ENCODE data around the gene ST3GAL4. TPM values are rescaled to one million over a fixed set of nuclear protein-coding genes. Genes with fewer than 3 reads are reported as not detected.
"Not testable (repeated sequence)": the region's sequence is repeated elsewhere in the genome, so short reads cannot be mapped to it uniquely, and the experiment has no call there.

Gene ST3GAL4
- total RNA-seq, 1 experiment from 2014 or later = 5.8 TPM

GRCh38 chr11:126378763-126379162 is 23.3 kb downstream of the ST3GAL4 start:
- H3K79me2 ChIP-seq (ENCODE audit: low read length) = no peaks in the 10 kb centered on the region

GRCh38 chr11:126380909-126381308 is 25.4 kb downstream of the ST3GAL4 start:
- no peak overlapping the region for H3K9ac ChIP-seq (ENCODE audit: low read length)
- H2AFZ ChIP-seq (ENCODE audit: low read length) = no peak overlapping the region
- no peak overlapping the region for H3K4me3 ChIP-seq (ENCODE audit: low read length)
- 0 out of 2 replicates have a peak, but pooled peaks cover 3% of the 10 kb centered on the region for H4K20me1 ChIP-seq (ENCODE audit: insufficient read depth, low read depth, low read length)
- H3K4me2 ChIP-seq (ENCODE audit: low read depth, low read length, poor library complexity, severe bottlenecking) = no peak overlapping the region
- H3K36me3 ChIP-seq (ENCODE audit: insufficient read depth, low read length) = no peaks in the 10 kb centered on the region
- no peaks in the 10 kb centered on the region for H3K9me3 ChIP-seq (ENCODE audit: low read length)
- no peaks in the 10 kb centered on the region for H3K79me2 ChIP-seq (ENCODE audit: low read length)
- no peaks in the 10 kb centered on the region for H3K4me1 ChIP-seq (ENCODE audit: low read length)
- no peak for DNase-seq
- H3K9me2 ChIP-seq (replicated peaks; ENCODE audit: insufficient read depth, low read length) = no peaks in the 10 kb centered on the region
- H3K27me3 ChIP-seq (ENCODE audit: low read length) = no peaks in the 10 kb centered on the region
- no peak overlapping the region for H3K27ac ChIP-seq (ENCODE audit: low read length)

More at GRCh38 chr11:126378763-126379162, 23.3 kb downstream of the ST3GAL4 start:
- Histone ChIP-seq H3K36me3 (ENCODE audit: insufficient read depth, low read length) (no peaks in the 10 kb centered on the region), H3K9ac (ENCODE audit: low read length) (no peak overlapping the region), H3K4me2 (ENCODE audit: low read depth, low read length, poor library complexity, severe bottlenecking) (no peak overlapping the region), H3K4me1 (ENCODE audit: low read length) (no peaks in the 10 kb centered on the region), H3K27me3 (ENCODE audit: low read length) (no peaks in the 10 kb centered on the region), H2AFZ (ENCODE audit: low read length) (no peak overlapping the region), H3K9me3 (ENCODE audit: low read length) (no peaks in the 10 kb centered on the region), H3K4me3 (ENCODE audit: low read length) (no peak overlapping the region), H3K9me2 (replicated peaks; ENCODE audit: insufficient read depth, low read length) (no peaks in the 10 kb centered on the region), H3K27ac (ENCODE audit: low read length) (no peak overlapping the region), H4K20me1 (ENCODE audit: insufficient read depth, low read depth, low read length) (0 out of 2 replicates have a peak, but pooled peaks cover 3% of the 10 kb centered on the region)
- DNase-seq = no peak

- not testable (repeated sequence) for H4K20me1 ChIP-seq (ENCODE audit: insufficient read depth, low read depth, low read length); H3K9me3 ChIP-seq (ENCODE audit: low read length); H3K9me2 ChIP-seq (replicated peaks; ENCODE audit: insufficient read depth, low read length); H3K9ac ChIP-seq (ENCODE audit: low read length); H3K79me2 ChIP-seq (ENCODE audit: low read length); H2AFZ ChIP-seq (ENCODE audit: low read length); H3K4me1 ChIP-seq (ENCODE audit: low read length); H3K4me2 ChIP-seq (ENCODE audit: low read depth, low read length, poor library complexity, severe bottlenecking); H3K27me3 ChIP-seq (ENCODE audit: low read length); H3K36me3 ChIP-seq (ENCODE audit: insufficient read depth, low read length); DNase-seq; H3K27ac ChIP-seq (ENCODE audit: low read length); H3K4me3 ChIP-seq (ENCODE audit: low read length)
Measured at GRCh38 chr11:126381960-126382359, 26.5 kb downstream of the ST3GAL4 start.

GRCh38 chr11:126382641-126383040 is 27.2 kb downstream of the ST3GAL4 start:
- not testable (repeated sequence) for H3K4me2 ChIP-seq (ENCODE audit: low read depth, low read length, poor library complexity, severe bottlenecking); DNase-seq; H3K9ac ChIP-seq (ENCODE audit: low read length); H2AFZ ChIP-seq (ENCODE audit: low read length); H3K4me1 ChIP-seq (ENCODE audit: low read length); H3K9me2 ChIP-seq (replicated peaks; ENCODE audit: insufficient read depth, low read length); H3K9me3 ChIP-seq (ENCODE audit: low read length); H3K36me3 ChIP-seq (ENCODE audit: insufficient read depth, low read length); H3K79me2 ChIP-seq (ENCODE audit: low read length); H4K20me1 ChIP-seq (ENCODE audit: insufficient read depth, low read depth, low read length); H3K27ac ChIP-seq (ENCODE audit: low read length); H3K4me3 ChIP-seq (ENCODE audit: low read length); H3K27me3 ChIP-seq (ENCODE audit: low read length)

- DNase-seq = no peak
- H3K4me1 ChIP-seq (ENCODE audit: low read length) = peaks cover 10% of the 10 kb centered on the region
- no peaks in the 10 kb centered on the region for H3K9me2 ChIP-seq (replicated peaks; ENCODE audit: insufficient read depth, low read length)
- H3K79me2 ChIP-seq (ENCODE audit: low read length) = no peaks in the 10 kb centered on the region
- H3K9ac ChIP-seq (ENCODE audit: low read length) = no peak overlapping the region
- H3K9me3 ChIP-seq (ENCODE audit: low read length) = no peaks in the 10 kb centered on the region
- no peaks in the 10 kb centered on the region for H3K27me3 ChIP-seq (ENCODE audit: low read length)
- no peaks in the 10 kb centered on the region for H4K20me1 ChIP-seq (ENCODE audit: insufficient read depth, low read depth, low read length)
- H3K27ac ChIP-seq (ENCODE audit: low read length) = no peak overlapping the region
- H2AFZ ChIP-seq (ENCODE audit: low read length) = no peak overlapping the region
- no peaks in the 10 kb centered on the region for H3K36me3 ChIP-seq (ENCODE audit: insufficient read depth, low read length)
- H3K4me3 ChIP-seq (ENCODE audit: low read length) = no peak overlapping the region
- no peak overlapping the region for H3K4me2 ChIP-seq (ENCODE audit: low read depth, low read length, poor library complexity, severe bottlenecking)
Measured at GRCh38 chr11:126383339-126384335, 28.2 kb downstream of the ST3GAL4 start.

GRCh38 chr11:126384449-126385070 is 29.1 kb downstream of the ST3GAL4 start:
- Histone ChIP-seq H3K9ac (ENCODE audit: low read length) (no peak overlapping the region), H2AFZ (ENCODE audit: low read length) (no peak overlapping the region), H3K4me1 (ENCODE audit: low read length) (peaks cover 10% of the 10 kb centered on the region), H3K4me3 (ENCODE audit: low read length) (no peak overlapping the region), H3K36me3 (ENCODE audit: insufficient read depth, low read length) (no peaks in the 10 kb centered on the region), H3K27me3 (ENCODE audit: low read length) (no peaks in the 10 kb centered on the region), H4K20me1 (ENCODE audit: insufficient read depth, low read depth, low read length) (no peaks in the 10 kb centered on the region), H3K79me2 (ENCODE audit: low read length) (no peaks in the 10 kb centered on the region), H3K9me3 (ENCODE audit: low read length) (no peaks in the 10 kb centered on the region), H3K27ac (ENCODE audit: low read length) (no peak overlapping the region), H3K4me2 (ENCODE audit: low read depth, low read length, poor library complexity, severe bottlenecking) (no peak overlapping the region), H3K9me2 (replicated peaks; ENCODE audit: insufficient read depth, low read length) (no peaks in the 10 kb centered on the region)
- no peak for DNase-seq

- H3K9me3 ChIP-seq (ENCODE audit: low read length) = no peaks in the 10 kb centered on the region
- H3K9me2 ChIP-seq (replicated peaks; ENCODE audit: insufficient read depth, low read length) = no peaks in the 10 kb centered on the region
- H3K36me3 ChIP-seq (ENCODE audit: insufficient read depth, low read length) = no peaks in the 10 kb centered on the region
- H3K9ac ChIP-seq (ENCODE audit: low read length) = no peak overlapping the region
- H3K4me3 ChIP-seq (ENCODE audit: low read length) = no peak overlapping the region
- H3K79me2 ChIP-seq (ENCODE audit: low read length) = no peaks in the 10 kb centered on the region
- no peak overlapping the region for H3K27ac ChIP-seq (ENCODE audit: low read length)
- H3K4me1 ChIP-seq (ENCODE audit: low read length) = peaks cover 10% of the 10 kb centered on the region
- H3K27me3 ChIP-seq (ENCODE audit: low read length) = no peaks in the 10 kb centered on the region
- no peak for DNase-seq
- no peak overlapping the region for H2AFZ ChIP-seq (ENCODE audit: low read length)
- H3K4me2 ChIP-seq (ENCODE audit: low read depth, low read length, poor library complexity, severe bottlenecking) = no peak overlapping the region
- 0 out of 2 replicates have a peak, but pooled peaks cover 4% of the 10 kb centered on the region for H4K20me1 ChIP-seq (ENCODE audit: insufficient read depth, low read depth, low read length)
Measured at GRCh38 chr11:126385991-126386728, 30.7 kb downstream of the ST3GAL4 start.

GRCh38 chr11:126386729-126387071 is 31.2 kb downstream of the ST3GAL4 start:
- not testable (repeated sequence) for H4K20me1 ChIP-seq (ENCODE audit: insufficient read depth, low read depth, low read length); H3K27ac ChIP-seq (ENCODE audit: low read length); H3K9me3 ChIP-seq (ENCODE audit: low read length); H3K4me2 ChIP-seq (ENCODE audit: low read depth, low read length, poor library complexity, severe bottlenecking); H3K36me3 ChIP-seq (ENCODE audit: insufficient read depth, low read length); H3K9ac ChIP-seq (ENCODE audit: low read length); H3K4me3 ChIP-seq (ENCODE audit: low read length); H3K27me3 ChIP-seq (ENCODE audit: low read length); H3K9me2 ChIP-seq (replicated peaks; ENCODE audit: insufficient read depth, low read length); H2AFZ ChIP-seq (ENCODE audit: low read length); DNase-seq; H3K79me2 ChIP-seq (ENCODE audit: low read length)
- H3K4me1 ChIP-seq (ENCODE audit: low read length) = peaks cover 16% of the 10 kb centered on the region

Data from Karpas-422 (cell line).